ENCODE measurements around the gene TRIM38.
"Not testable (repeated sequence)": the region's sequence is repeated elsewhere in the genome, so short reads cannot be mapped to it uniquely, and the experiment has no call there.

The TRIM38 gene, protein sequence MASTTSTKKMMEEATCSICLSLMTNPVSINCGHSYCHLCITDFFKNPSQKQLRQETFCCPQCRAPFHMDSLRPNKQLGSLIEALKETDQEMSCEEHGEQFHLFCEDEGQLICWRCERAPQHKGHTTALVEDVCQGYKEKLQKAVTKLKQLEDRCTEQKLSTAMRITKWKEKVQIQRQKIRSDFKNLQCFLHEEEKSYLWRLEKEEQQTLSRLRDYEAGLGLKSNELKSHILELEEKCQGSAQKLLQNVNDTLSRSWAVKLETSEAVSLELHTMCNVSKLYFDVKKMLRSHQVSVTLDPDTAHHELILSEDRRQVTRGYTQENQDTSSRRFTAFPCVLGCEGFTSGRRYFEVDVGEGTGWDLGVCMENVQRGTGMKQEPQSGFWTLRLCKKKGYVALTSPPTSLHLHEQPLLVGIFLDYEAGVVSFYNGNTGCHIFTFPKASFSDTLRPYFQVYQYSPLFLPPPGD

DNA sequence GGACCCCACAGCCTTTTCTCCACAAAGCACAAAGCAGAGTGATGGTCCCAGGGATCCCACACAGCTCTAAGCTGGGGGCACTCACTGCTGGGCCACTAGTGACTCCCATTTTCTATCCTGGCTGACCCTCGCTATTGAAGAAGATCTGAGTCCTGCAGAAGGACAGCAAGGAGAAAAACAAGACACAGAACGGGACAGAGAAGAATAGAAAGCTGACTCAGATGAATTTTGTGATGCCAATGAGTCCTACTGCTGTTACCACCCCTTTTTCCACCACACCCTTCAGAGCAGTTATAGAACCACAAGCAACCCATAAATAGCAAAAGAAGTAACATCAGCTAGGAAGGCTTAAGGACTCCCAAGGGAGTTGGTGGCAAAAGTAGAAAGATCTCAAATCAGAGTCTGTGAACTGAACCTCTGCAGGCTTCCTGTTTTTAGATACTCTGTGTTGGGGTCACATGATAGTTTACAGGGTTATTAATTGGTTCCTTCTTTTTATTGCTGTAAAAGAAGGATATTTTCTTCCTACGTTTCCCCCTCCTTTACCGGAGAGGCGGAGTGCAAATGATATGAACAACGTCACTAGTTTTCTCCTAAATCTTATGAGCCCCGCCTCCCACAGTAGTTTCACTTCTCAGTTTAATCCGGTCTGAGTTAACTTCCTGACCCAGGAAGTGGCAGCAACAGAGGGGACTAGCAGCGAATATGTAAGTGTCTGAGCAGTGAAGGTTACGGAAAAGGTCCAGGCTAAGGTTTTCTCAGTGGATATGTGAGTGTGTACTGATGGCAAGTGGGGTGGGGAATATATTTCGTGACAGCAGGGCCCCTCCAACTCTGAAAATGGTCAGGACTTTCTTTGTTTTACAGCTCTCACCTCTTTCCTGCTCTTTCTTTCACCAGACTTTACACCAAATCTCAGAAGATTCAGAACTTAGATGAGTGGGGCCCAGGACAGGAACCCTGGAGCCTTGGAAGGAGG, at the start of gene TRIM38:
Gene TRIM38, plus strand, starts transcription at position 654 of the 979 bp plus-strand sequence. CDS start 3,721 bp downstream, outside the sequence.
- peak; percentile 44 to 63 for DNase-seq (ENCODE audit: low read depth in 2 of 2)

DNA sequence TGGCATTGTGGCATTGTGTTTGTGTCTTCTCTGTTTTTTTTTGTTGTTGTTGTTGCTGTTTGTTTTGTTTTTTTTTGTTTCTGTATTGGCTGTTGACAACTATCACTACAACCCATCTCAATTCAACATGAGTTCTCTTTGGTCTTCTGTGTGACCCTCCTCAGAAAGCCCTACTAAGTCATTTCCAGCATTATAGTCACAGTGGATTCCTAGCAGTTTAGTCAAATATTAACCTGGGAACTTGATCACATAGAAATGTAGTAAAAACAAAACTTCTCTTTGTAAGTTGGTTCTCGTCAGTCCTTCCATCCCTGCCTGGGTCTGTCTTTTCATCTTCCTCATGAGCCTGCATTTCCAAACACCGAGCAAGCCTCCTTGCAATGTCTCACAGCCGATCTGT, 48.9 kb upstream of the TRIM38 start:
- no peak for DNase-seq (ENCODE audit: low read depth in 2 of 2)

DNA sequence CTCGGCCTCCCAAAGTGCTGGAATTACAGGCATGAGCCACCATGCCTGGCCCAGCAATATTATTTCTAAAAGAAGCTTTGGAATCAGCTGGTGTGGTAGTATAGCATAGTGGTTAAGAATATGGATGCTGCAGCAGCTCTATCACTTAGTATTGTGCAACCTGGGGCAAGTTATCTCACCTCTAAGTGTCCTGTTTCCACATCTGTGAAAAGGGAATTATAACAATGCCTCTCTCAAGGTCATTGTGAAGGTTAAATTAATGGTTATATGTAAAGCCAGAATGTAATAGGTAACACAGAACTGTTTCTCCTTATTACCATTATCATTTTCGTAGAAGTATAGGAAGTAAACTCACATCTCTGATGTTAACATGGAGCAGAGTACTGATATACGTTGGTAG, 46.3 kb upstream of the TRIM38 start:
- no peak for DNase-seq (ENCODE audit: low read depth in 2 of 2)

DNA sequence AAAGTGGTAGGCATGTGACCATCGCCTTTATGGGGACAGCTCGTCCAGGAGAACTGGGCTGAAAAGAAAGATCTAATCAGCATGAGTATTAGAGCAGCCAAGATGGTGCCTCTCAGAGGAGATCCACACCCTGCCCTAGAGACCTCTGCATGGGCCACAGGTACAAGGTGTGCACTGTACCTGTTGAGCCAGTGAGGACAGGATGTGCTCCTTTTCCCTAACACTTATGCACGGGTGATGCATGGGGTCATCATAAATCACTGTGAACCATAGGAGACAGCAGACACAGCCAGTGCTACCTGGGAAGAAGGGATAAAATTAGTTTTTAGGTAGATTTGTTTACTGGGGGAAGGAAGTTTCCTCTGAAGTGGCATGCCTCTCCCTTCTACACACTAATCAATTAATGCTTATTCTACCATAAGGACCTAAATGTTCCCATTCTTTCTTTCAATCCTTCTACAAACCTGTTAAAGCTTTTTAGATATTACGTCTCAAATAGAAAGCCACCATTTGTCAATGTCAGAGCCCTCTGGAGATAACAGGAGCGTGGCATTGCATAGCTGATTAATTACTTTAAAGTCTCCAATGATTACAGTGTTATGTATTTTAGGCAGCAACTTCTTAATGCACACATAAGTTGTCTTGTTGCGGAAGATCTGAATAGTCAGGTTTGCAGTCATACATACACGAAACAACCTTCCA, 45.7 kb upstream of the TRIM38 start:
- no peak for DNase-seq (ENCODE audit: low read depth in 2 of 2)

DNA sequence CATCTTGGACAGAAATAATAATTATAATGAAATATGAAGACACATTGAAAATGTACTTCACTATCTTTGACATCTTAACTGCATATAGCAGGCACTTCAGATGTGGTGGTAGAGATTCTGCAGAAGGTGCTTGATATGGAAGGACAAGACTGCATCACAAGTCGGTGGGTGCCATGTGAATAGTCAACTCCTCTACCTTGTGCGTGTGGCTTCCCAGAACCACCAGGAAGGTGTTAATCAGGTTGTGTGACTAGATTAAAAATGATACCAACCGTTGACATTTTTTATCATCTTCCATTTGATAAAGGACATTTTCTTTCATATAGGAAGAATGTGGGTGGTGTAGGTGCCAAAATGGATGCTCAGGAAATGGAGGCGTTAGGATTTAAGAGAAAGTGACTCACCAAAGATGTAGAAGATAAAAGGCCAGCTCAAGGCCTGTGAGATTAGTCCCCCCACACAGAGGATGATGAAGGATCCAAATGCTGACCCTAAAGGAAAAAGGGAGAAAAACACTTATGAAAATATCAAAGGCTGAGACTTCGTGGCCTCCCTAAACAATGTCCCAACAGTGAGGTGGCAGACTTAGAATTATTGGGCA, 44.4 kb upstream of the TRIM38 start:
- peak in 1 of 2 donors; percentile 3 for DNase-seq (ENCODE audit: low read depth in 2 of 2)

DNA sequence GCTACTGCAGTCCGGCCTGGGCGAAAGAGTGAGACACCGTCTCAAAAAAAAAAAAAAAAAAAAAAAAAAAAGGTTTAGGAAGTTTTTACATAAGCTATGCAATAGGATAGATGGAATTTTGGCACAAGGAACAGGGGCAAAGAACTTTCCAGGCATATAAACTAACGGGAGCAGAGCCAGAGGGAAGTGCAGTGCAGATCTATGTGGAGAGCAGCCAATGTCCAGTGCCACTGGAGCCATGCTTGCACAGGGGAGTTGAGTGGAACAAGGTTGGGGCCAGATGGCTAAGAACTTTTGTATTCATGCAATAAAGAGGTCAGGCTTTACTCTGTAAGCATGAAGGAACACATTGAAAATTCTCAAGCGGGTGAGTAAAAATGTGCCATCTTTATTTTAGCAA, 42.9 kb upstream of the TRIM38 start:
- no peak for DNase-seq (ENCODE audit: low read depth in 2 of 2)

DNA sequence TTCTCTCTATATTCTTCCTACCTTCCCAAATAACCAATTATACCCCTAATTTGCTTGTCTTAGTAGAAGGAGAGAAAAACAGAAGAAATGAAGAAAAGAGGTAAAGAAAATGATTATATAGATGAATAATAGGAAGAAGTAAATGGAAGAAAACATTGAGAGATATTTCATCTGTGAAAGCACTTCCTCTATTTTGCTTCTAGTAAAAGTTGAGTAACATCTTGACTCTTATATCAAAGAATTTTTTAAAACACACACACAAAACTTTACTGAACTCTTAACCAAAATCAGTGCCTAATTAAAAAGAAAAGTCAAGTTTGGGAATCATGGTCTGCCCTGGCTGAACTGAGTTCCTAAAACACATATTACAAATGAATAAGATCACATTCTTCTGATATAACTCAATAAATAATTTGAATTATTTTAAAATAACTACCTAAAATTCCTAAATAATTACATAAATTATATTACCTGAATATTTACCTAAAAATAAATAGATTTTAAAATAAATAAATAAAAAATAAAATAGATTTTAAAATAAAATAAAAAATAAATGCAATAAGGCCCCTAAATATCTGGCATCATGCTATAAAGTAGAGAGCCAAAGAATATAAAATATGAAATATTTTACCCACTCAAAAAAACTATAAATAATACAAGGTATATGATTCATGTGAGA, 40.9 kb upstream of the TRIM38 start:
- no peak for DNase-seq (ENCODE audit: low read depth in 2 of 2)

DNA sequence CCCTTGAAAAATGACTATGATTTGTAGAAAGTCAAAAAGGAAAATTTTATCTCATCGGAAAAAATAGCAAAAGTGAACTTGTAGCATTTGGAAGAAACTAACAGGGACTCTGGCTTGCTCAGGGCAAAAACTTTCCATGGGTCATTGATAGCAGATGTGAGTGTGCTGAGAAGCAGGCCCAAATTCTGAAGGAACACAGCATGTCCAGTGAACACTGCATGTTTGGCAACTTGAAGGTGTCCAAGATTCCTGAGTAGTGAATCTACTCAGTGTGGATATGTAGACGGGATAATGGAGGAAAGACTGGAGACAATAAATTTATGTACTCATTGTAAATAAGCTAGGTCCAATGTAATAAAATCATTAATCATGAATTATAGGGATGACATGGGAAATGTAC, 40.3 kb upstream of the TRIM38 start:
- DNase-seq (ENCODE audit: low read depth in 2 of 2), result no peak

DNA sequence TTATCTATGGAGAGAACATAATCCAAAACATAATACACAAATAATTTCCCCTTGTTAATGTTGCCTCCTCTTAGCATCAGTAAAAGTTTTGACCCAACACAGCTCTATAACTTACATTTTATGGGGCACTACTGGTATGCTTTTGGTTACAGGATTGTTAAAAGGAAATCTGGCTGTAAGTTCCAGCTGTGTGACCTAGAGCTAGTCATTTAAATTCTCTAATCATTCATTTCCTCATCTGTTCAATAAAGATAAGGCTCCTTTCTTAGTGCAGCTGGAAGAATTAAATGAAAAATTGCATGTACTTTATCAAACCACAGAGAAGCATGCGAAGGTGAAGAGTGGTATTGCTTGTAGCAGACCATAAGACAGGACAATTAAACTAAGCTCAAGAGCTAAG, 36.7 kb upstream of the TRIM38 start:
- DNase-seq (ENCODE audit: low read depth in 2 of 2), result no peak

DNA sequence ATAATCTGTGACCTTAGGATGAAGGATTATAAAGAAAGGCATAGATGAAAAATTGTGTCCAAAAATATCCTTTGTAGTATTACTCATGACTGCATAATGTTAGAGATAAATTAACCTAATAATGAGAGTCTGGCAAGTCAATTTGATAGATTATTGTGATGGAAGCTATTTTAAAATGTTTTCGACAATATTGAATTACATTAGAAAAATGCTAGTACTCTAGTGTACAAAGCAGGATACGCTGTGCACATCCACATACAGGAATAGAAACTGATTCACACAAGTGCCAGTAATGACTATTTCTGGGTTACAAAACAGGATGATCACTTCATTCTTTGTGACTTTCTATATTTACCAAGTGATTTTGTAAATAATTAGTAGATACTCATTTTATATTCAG, 35.4 kb upstream of the TRIM38 start:
- DNase-seq (ENCODE audit: low read depth in 2 of 2), result no peak

DNA sequence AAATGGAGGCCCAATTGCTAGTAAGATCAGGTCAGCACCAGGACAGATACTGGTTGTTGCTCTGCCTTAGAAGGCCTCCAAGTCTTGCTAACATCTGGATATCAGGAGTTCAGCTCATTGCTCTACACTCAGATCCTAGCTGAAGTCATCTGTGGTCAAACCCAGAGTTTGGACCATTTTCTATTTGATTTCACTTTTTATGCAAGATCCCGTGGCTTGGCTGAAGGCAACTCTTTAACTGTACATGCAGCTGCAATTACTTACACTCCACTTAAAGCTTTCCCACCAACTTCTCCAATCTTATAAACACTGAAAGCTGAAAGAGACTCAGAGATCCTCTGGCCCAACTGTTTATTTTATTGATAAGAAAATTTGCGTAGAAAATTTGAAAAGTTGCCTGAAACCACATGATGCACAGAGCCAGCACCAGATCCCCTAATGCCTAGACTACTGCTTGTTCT, 34.8 kb upstream of the TRIM38 start:
- no peak for DNase-seq (ENCODE audit: low read depth in 2 of 2)

DNA sequence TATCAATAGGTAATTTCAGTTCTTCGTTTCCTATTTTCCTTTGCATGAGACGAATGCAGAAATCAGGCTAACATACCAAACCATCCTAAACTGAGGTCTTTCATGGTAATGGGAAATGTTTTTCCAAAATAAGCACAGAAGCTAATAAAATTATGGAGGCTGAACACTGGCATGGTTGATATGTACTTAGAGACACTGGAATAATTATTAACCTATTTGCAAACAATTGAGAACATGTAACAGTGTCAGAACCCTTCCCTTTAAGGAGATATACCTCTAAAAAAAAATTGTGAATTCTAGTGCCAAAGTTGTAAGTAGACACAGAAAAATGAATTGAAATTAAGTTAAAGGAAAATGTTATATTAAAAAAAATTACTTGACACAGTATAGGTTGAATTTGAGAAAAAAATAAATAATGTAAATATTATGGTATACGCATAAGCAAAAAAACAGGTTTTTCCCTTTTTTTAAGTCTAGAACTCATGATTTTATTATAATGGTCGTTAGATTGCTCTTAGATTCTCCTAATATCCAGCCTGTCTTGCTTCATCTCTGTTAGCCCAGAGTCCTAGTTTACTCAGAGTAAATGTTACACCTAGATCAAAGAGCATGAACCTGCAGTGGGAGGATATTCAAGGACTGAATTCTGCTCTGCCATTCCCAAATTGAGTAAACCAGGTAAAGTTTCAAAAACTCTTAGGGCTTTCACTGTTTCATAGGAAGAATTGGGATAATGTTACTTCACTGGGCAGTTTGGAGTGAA, 33.9 kb upstream of the TRIM38 start:
- DNase-seq (ENCODE audit: low read depth in 2 of 2), result no peak

DNA sequence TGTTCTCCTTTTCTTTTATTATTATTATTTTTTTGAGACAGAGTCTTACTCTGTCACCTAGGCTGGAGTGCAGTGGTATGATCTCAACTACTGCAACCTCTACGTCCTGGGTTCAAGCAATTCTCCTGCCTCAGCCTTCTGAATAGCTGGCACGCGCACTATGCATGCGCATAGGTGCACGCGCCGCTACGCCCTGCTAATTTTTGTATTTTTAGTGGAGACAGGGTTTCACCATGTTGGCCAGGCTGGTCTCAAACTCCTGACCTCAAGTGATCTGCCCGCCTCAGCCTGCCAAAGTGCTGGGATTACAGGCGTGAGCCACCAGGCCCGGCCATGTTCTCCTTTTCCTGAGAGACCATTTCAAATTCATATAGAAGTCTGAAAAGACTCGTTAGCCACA, 32.8 kb upstream of the TRIM38 start:
- DNase-seq (ENCODE audit: low read depth in 2 of 2), result not testable (repeated sequence)

DNA sequence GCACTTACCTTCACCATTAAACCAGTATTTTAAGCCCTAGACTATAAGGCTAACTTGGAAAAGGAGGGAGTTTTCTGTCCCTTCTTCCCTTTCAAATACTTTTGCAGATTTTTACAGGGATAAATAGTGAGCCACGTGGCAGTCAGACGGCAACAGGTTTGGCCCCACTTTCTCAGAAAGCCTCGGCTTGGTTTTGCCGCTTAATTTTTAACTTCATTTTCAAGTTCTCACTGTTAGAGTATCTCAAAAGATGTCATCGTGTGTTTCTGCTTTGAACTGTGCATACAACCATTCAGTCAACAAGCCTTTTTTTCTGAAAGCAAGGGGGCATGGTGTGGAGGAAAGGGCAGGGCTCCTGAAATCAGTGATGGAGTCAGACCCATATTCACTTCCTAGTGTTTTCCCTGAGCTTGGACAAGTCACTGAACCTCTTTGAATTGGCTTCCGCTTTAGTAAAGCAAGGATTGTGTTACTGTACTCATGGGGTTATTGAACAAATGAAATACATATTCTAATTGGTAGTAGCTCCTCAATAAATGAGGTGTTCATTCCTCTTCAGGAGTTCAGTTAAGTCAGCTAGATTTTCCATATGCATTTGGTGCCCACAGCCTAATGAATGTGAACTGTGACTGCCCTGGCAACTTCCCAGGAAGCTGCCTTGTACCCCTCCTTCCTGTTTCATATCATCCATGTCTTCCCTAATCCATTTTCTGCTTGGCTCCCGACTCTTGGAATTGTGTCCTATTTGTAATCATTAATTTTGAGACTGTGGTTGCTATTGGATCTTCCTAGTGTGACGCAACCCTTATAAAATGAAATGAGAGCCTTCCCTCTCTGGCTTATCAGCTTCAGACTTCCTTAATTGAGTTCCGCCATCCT, 31.8 kb upstream of the TRIM38 start, which contains the start of gene SLC17A2:
Gene SLC17A2, minus strand, starts transcription at position 160 of the 879 bp plus-strand sequence. CDS start 4,895 bp downstream, outside the sequence.
- no peak for DNase-seq (ENCODE audit: low read depth in 2 of 2)

DNA sequence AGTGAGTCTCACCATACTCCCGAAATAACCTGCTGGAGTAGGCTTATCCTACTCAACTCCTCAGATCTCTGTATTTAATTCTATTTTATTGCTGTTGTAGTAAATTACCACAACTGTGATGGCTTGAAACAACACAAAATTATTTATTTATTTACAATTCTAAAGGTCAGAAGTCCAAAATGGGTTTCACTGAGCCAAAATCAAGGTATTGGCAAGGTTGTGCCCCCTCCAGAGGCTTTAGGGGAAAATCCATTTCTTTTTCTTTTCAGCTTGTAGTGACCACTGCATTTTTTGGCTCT, 31.2 kb upstream of the TRIM38 start:
- no peak for DNase-seq (ENCODE audit: low read depth in 2 of 2)

DNA sequence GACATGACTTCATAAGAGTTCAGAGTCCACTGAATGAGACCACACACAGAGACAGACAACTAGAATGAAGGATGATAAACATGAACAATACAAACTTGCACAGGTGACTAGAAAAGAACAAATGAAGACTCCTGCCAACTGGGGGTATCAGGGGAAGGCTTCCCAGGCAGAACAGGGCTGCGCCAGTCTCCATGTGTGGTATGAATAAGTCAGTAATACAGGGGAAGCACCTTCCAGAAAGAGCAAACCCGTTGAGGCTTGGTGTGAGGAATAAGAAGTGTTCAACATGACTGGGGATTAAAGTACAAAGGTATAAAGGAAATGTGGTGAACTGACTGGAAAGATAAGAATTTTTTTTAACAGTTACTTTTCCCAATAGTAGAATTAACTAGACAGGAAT, 28.4 kb upstream of the TRIM38 start:
- no peak for DNase-seq (ENCODE audit: low read depth in 2 of 2)

DNA sequence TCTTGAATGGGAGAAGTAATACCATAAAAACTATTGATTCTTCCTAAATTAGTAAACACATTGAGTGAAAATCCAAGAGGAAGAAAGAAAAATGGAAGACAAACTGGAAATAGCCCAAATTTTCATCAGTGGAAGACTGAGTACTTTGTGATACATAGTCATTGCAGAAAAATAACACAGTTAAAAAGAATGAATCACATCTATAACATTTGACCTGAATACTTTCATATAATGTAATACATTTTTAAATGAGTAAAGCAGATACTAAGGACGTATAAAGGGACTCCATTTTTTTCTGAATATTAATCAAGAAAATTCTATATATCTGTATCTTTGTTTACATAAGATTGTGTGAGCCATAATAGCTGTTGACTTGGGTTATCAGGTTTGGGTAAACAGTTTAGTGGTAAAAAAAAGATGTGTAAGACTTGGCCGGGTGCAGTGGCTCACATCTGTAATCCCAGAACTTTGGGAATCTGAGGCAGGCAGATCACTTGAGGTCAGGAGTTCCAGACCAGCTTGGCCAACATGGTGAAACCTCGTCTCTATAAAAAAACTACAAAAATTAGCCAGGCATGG, 27.8 kb upstream of the TRIM38 start:
- no peak for DNase-seq (ENCODE audit: low read depth in 2 of 2)

DNA sequence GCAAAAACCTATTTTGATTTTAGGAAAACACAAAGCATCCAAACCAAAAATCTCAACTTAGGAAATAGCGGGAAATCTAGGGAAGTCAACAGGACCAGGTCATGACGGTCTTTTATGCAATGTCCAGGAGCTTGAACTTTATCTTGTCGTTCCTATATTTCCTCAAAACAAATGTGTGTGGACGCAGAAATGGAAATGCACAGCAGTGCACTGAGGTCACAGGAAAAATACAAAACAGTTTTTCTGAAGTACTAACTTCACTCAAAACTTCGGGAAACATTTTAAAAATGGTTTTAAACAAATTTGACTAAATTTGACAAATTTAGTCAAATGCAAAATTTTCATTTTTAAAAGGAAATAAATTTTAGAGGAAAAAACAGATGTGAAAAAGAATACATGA, 26.6 kb upstream of the TRIM38 start:
- DNase-seq (ENCODE audit: low read depth in 2 of 2), result no peak

DNA sequence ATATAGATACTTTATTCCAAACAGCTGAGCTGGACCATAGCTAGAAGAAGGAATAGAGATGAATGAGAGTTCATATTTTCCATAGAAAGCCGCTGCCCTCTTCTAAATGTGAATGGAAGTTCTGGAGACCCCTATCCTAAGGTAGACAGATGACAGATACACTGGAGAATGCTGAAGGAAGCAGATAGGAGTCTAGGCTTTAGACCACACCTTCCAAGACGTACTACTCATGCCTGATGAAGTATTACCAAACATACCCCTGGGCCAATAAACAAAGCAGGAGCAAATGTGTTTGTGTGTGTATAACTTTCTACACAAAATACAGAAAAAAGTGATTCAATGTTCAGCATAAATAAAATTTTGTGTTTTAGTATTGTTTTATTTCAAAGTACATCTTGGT, 23.0 kb upstream of the TRIM38 start:
- no peak for DNase-seq (ENCODE audit: low read depth in 2 of 2)

All from stimulated activated CD8-positive, alpha-beta memory T cell treated with anti-CD3 and anti-CD28 coated beads, Interleukin-15, amount 100 ng/mL, for 48 hours (primary cell).